CD4-positive, CD25-positive, alpha-beta regulatory T cell (primary cell): ENCODE measurements around the gene SIAE. TPM values are rescaled to one million over a fixed set of nuclear protein-coding genes. Genes with fewer than 3 reads are reported as not detected.

Experiments used
- ATAC-seq, 2 donors: fragments of 150-1000 bp; cut with Tn5 transposase; one replicate each; pipeline ENCODE4 v1.10.0; 2021; ENCODE audit warnings: low read depth in 2 of 2, moderate number of reproducible peaks in 2 of 2, moderate library complexity in 1 of 2
- DNase-seq, 3 donors: peaks; one replicate each; pipeline versions ENCODE4 v3.0.0 to v3.0.0-alpha.2; 2012 to 2022; ENCODE audit warnings: mixed read lengths in 1 of 3
- H3K27ac ChIP-seq: one replicate; pipeline ENCODE4 v1.7.0; 2013; ENCODE audit warnings: mild to moderate bottlenecking, low read length; ENCODE audit not compliant: insufficient read depth, poor library complexity, severe bottlenecking
- H3K27me3 ChIP-seq: one replicate; pipeline ENCODE4 v1.7.0; 2013; ENCODE audit warnings: low read length; ENCODE audit not compliant: control insufficient read depth, insufficient read depth
- H3K36me3 ChIP-seq: one replicate; pipeline ENCODE4 v1.7.0; 2013; ENCODE audit warnings: mild to moderate bottlenecking, low read length, moderate library complexity; ENCODE audit not compliant: control insufficient read depth, insufficient read depth
- H3K4me1 ChIP-seq: 2 replicates; pipeline ENCODE4 v1.7.0; 2013; ENCODE audit warnings: mild to moderate bottlenecking, low read length; ENCODE audit not compliant: insufficient read depth, control insufficient read depth, poor library complexity, severe bottlenecking
- H3K4me3 ChIP-seq: one replicate; pipeline ENCODE4 v1.7.0; 2013; ENCODE audit warnings: low read depth, mild to moderate bottlenecking, low read length, moderate library complexity
- H3K9me3 ChIP-seq, 2 experiments: 1 replicate in 1 of 2; 2 replicates in 1 of 2; pipeline ENCODE4 v1.7.0; 2013; ENCODE audit warnings: low read length in 2 of 2, mild to moderate bottlenecking in 1 of 2, moderate library complexity in 1 of 2; ENCODE audit not compliant: control insufficient read depth in 2 of 2
- H3K27ac Mint-ChIP-seq, 3 donors: one replicate each; pipeline ENCODE4 v1.8.0; 2020 to 2022; ENCODE audit warnings: mild to moderate bottlenecking in 3 of 3, mixed read lengths in 3 of 3, moderate library complexity in 2 of 3
- H3K27me3 Mint-ChIP-seq: one replicate; pipeline ENCODE4 v1.8.0; 2022; ENCODE audit warnings: mild to moderate bottlenecking, mixed read lengths
- H3K36me3 Mint-ChIP-seq: one replicate; pipeline ENCODE4 v1.8.0; 2020; ENCODE audit warnings: mixed read lengths
- H3K4me1 Mint-ChIP-seq, 4 donors: one replicate each; pipeline ENCODE4 v1.8.0; 2020 to 2022; ENCODE audit warnings: mixed read lengths in 4 of 4, mild to moderate bottlenecking in 1 of 4
- H3K4me3 Mint-ChIP-seq, 4 donors: one replicate each; pipeline ENCODE4 v1.8.0; 2020 to 2022; ENCODE audit warnings: mild to moderate bottlenecking in 4 of 4, mixed read lengths in 4 of 4, moderate library complexity in 3 of 4
- H3K9me3 Mint-ChIP-seq, 7 donors: one replicate each; pipeline ENCODE4 v1.8.0; 2020 to 2022; ENCODE audit warnings: mixed read lengths in 7 of 7, mild to moderate bottlenecking in 3 of 7, moderate library complexity in 2 of 7
- polyA plus RNA-seq, 4 donors: library from polyadenylated mRNA; unstranded; fragments of 300-500 nt; fragmentation: Illumina TruSeq; gene quantifications; one replicate each; pipeline ENCODE4 v1.2.3, GENCODE V29; 2021
- total RNA-seq: library from RNA; stranded (reverse); gene quantifications from one replicate; pipeline ENCODE4 v1.2.3, GENCODE V29; 2022

The SIAE gene
- total and polyA plus RNA-seq, 5 donors from 2014 or later = 1.4 to 5.0 (median 2.6) TPM

- Histone ChIP-seq H3K36me3 (peaks cover 67% of the 10 kb centered on the region), H3K9me3 (no peaks in the 10 kb centered on the region), H3K27ac (no peak overlapping the region), H3K4me3 (no peak overlapping the region), H3K27me3 (no peaks in the 10 kb centered on the region), H3K4me1 (no peaks in the 10 kb centered on the region)
- peak overlapping the region in 1 of 3 donors; percentile 73 for H3K27ac Mint-ChIP-seq
- no peak overlapping the region for H3K4me3 Mint-ChIP-seq
- peaks cover 0 to 1% (median 0%) of the 10 kb centered on the region in 7 donors for H3K9me3 Mint-ChIP-seq
- no peaks in the 10 kb centered on the region for H3K27me3 Mint-ChIP-seq
- peaks cover 0 to 10% (median 0%) of the 10 kb centered on the region in 4 donors for H3K4me1 Mint-ChIP-seq
- H3K36me3 Mint-ChIP-seq = peaks cover 47% of the 10 kb centered on the region
- no peak for ATAC-seq
- no peak for DNase-seq
Measured at GRCh38 chr11:124635932-124636331, 37.6 kb downstream of the SIAE start.

DNA sequence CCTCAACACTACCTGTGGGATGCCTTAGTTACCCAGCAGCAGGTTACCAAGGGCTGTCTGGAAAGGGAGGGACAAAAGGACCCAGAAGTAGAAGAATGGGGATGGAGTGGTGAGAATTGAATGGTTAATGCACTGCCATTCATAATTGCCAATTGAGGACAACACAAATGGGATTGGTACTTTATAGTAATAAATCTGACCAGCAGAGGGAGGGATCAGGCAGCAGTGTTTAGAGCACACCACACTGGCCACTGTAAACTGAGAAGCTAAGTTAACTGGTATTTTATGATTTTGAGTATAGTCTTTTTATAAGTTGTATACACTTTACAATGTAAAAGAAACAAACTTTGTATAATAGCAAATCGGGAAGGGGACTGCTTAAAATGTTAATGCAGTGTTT is 40.2 kb downstream of the SIAE start:
- no peaks in the 10 kb centered on the region for H3K27me3 Mint-ChIP-seq
- DNase-seq (peak in 1 of 3 donors; percentile 5), ATAC-seq (no peak)
- Histone ChIP-seq H3K4me1 (no peaks in the 10 kb centered on the region), H3K9me3 (no peaks in the 10 kb centered on the region), H3K27ac (no peak overlapping the region), H3K36me3 (peaks cover 78% of the 10 kb centered on the region), H3K27me3 (no peaks in the 10 kb centered on the region), H3K4me3 (no peak overlapping the region)
- H3K27ac Mint-ChIP-seq = no peak overlapping the region
- H3K36me3 Mint-ChIP-seq = peaks cover 58% of the 10 kb centered on the region
- peaks cover 4 to 10% (median 7%) of the 10 kb centered on the region in 4 donors for H3K4me1 Mint-ChIP-seq
- H3K9me3 Mint-ChIP-seq = peaks cover 0 to 1% (median 0%) of the 10 kb centered on the region in 7 donors
- H3K4me3 Mint-ChIP-seq = no peak overlapping the region

DNA sequence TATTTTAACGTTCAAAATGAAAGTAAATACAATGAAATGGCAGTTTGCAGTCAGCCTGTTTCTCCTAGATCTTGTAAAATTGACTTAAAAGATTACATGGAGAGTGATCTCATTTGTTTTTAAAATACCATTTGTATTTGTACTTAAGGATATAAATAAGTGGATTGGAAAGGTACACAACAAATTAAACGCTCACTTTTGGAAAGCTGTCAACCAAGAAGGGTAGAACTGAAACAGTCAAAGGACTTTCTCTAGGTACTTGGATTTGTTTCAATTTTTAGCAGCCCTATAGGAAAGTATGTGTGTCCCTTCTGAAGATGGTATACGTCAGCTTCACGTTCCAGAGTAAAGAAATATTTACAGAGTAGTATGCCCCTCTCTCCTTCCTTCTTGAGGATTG is 43.6 kb downstream of the SIAE start:
- H3K4me1 ChIP-seq = no peaks in the 10 kb centered on the region
- no peaks in the 10 kb centered on the region for H3K9me3 ChIP-seq
- no peak for ATAC-seq
- no peaks in the 10 kb centered on the region for H3K27me3 ChIP-seq
- Mint-ChIP-seq H3K4me3 (no peak overlapping the region), H3K9me3 (no peaks in the 10 kb centered on the region), H3K4me1 (peaks cover 13 to 33% (median 24%) of the 10 kb centered on the region in 4 donors), H3K36me3 (peaks cover 58% of the 10 kb centered on the region), H3K27me3 (no peaks in the 10 kb centered on the region), H3K27ac (no peak overlapping the region)
- H3K36me3 ChIP-seq = peaks cover 78% of the 10 kb centered on the region
- DNase-seq = no peak
- H3K4me3 ChIP-seq = no peak overlapping the region
- no peak overlapping the region for H3K27ac ChIP-seq

DNA sequence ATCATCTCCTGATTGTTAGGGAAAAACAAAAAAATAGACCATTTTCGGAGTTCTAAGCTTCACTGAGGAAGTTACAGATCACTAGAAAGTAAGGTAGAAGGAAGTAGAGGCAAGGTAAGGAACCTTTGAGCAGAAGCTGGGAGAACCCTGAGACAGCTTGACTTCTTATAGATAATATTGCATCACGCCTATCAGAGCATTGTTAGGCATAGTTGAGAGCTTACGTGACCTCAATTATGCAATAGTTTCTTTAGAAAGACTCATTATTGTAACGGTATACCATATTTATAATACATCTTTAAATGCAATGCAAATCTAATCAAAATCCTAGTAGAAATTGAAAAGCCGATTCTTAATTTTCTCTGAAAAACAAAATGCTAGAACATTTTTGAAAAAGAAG is 46.0 kb downstream of the SIAE start:
- no peaks in the 10 kb centered on the region for H3K27me3 Mint-ChIP-seq
- H3K27ac Mint-ChIP-seq = no peak overlapping the region
- no peak for ATAC-seq
- peaks cover 28 to 52% (median 36%) of the 10 kb centered on the region in 4 donors for H3K4me1 Mint-ChIP-seq
- H3K36me3 Mint-ChIP-seq = peaks cover 46% of the 10 kb centered on the region
- DNase-seq = no peak
- Histone ChIP-seq H3K36me3 (peaks cover 57% of the 10 kb centered on the region), H3K4me3 (no peak overlapping the region), H3K27me3 (no peaks in the 10 kb centered on the region), H3K9me3 (no peaks in the 10 kb centered on the region), H3K27ac (no peak overlapping the region), H3K4me1 (peaks cover 14% of the 10 kb centered on the region)
- peak overlapping the region in 1 of 4 donors; percentile 3 for H3K4me3 Mint-ChIP-seq
- no peaks in the 10 kb centered on the region for H3K9me3 Mint-ChIP-seq

DNA sequence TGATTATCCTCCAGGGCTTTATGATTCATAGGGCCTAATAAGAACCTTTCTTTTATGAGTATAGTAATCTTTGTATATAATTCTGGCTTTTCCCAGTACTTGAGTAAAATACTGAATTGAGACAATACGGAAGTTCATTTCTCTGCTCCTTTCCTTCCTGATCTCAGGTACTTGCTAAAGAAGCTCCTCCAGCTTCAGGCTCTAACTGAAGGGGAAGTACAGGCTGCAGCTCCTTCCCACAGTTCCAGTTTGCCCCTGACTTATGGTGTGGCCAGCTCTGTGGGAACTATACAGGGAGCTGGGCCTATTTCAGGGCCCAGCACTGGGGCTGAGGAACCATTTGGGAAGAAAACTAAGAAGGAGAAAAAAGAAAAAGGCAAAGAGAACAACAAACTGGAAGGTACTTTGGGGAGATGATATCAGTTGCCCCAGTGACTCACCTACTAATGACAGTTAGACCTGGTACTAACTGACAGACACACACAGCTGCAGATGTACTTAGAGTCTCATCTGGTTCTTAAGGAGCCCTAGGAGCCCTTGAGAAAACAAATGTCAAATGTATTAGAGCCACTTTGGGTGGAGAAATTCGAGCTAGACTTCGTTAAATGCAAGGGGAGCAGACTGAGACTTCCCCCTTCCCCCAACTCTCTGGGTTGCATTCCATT is 47.9 kb downstream of the SIAE start:
- ATAC-seq = no peak
- Mint-ChIP-seq H3K4me1 (peaks cover 28 to 61% (median 37%) of the 10 kb centered on the region in 4 donors), H3K36me3 (peaks cover 27% of the 10 kb centered on the region), H3K27ac (peak overlapping the region; percentile 45 to 52 (median 51)), H3K27me3 (no peaks in the 10 kb centered on the region), H3K9me3 (no peaks in the 10 kb centered on the region), H3K4me3 (peak overlapping the region in 2 of 4 donors; percentile 47 to 48)
- DNase-seq = no peak
- no peaks in the 10 kb centered on the region for H3K27me3 ChIP-seq
- H3K36me3 ChIP-seq = peaks cover 38% of the 10 kb centered on the region
- peaks cover 14% of the 10 kb centered on the region for H3K4me1 ChIP-seq
- no peak overlapping the region for H3K4me3 ChIP-seq
- H3K9me3 ChIP-seq = no peaks in the 10 kb centered on the region
- H3K27ac ChIP-seq = no peak overlapping the region

DNA sequence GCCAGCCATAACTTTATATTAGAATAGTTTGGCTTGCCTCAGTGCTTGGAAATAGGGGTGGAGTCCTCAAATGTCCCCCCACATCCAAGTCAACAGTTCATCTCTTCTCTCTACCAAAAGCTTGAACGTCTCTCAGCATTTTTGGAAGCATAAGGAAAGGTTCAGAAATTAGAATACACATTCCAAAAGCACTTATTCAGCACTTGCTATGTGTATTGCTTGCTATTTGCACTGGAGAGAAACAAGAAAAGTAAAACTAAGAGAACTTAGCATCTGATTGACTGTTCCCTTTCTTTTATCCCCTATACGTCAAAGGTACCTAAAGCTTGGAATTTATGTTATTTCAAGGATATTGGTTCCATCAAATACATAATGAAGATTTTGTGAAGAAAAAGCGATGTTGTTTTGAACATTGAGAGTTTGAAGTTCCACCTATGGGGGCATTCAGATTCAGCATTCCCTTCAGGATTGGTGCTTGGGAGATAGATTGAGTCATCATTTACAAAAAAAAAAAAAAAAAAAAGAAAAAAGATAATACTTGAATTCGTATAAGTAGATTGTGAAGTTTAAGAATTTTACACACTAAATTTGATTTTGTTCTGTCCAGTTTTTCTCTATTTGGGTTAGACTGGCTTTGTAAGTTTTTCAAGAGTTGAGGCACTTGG is 49.5 kb downstream of the SIAE start:
- H3K4me3 Mint-ChIP-seq = peak overlapping the region; percentile 95 to 99 (median 98)
- H3K27me3 Mint-ChIP-seq = peaks cover 7% of the 10 kb centered on the region
- peaks cover 30% of the 10 kb centered on the region for H3K36me3 ChIP-seq
- H3K9me3 Mint-ChIP-seq = no peaks in the 10 kb centered on the region
- H3K4me1 ChIP-seq = peaks cover 14% of the 10 kb centered on the region
- peaks cover 5% of the 10 kb centered on the region for H3K27me3 ChIP-seq
- peaks cover 21% of the 10 kb centered on the region for H3K36me3 Mint-ChIP-seq
- ATAC-seq (no peak), DNase-seq (no peak)
- no peaks in the 10 kb centered on the region for H3K9me3 ChIP-seq
- H3K4me3 ChIP-seq = peak overlapping the region; percentile 99
- H3K4me1 Mint-ChIP-seq = peaks cover 23 to 58% (median 37%) of the 10 kb centered on the region in 4 donors
- peak overlapping the region; percentile 40 to 99 (median 98) for H3K27ac Mint-ChIP-seq
- no peak overlapping the region for H3K27ac ChIP-seq

GRCh38 chr11:124622531-124623451 is 50.7 kb downstream of the SIAE start, which contains the start of gene TBRG1:
TBRG1 (plus strand) TSS chr11:124622864; CDS start chr11:124623084, 220 bp downstream.
- no peaks in the 10 kb centered on the region for H3K9me3 ChIP-seq
- H3K36me3 ChIP-seq = peaks cover 24% of the 10 kb centered on the region
- ATAC-seq (peak; percentile 97 to 98), DNase-seq (peak; percentile 80 to 91 (median 84))
- H3K4me3 Mint-ChIP-seq = peak within 1 kb of the TSS; percentile 95 to 99 (median 98)
- peak within 1 kb of the TSS; percentile 84 for H3K27ac ChIP-seq
- H3K4me3 ChIP-seq = peak within 1 kb of the TSS; percentile 99
- H3K9me3 Mint-ChIP-seq = no peaks in the 10 kb centered on the region
- peaks cover 14% of the 10 kb centered on the region for H3K4me1 ChIP-seq
- H3K27me3 Mint-ChIP-seq = peaks cover 19% of the 10 kb centered on the region
- H3K4me1 Mint-ChIP-seq = peaks cover 23 to 52% (median 36%) of the 10 kb centered on the region in 4 donors
- H3K27ac Mint-ChIP-seq = peak within 1 kb of the TSS; percentile 96 to 99 (median 98)
- H3K36me3 Mint-ChIP-seq = peaks cover 13% of the 10 kb centered on the region
- peaks cover 5% of the 10 kb centered on the region for H3K27me3 ChIP-seq
